ENCODE results near the gene RPL41. TPM values are rescaled to one million over a fixed set of nuclear protein-coding genes. Genes with fewer than 3 reads are reported as not detected.

The RPL41 gene
- total and polyA plus RNA-seq, 12 donors = 475 to 5,263 (median 2,004) TPM

DNA sequence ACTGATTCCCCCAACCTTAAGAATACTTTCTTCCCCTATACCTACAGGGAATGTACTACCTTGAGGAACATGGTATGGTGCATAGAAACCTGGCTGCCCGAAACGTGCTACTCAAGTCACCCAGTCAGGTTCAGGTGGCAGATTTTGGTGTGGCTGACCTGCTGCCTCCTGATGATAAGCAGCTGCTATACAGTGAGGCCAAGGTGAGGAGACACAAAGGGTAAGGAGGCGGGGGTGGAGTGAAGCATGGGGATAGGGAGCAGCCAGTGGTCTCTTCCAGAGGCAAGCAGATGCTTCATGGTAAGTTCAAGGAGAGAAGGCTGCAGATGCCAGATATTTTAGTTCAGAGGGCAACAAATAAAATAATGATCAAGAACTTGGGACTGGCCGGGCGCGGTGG lies 18.7 kb upstream of the RPL41 start:
- TF ChIP-seq CTCF (IDR thresholded peaks at IDR 0.05) = no peak
- Histone ChIP-seq H3K4me1 (peaks cover 0 to 7% (median 0%) of the 10 kb centered on the region in 9 donors), H3K4me3 (no peak overlapping the region), H3K9me3 (peaks cover 0 to 1% (median 0%) of the 10 kb centered on the region in 11 donors), H3K36me3 (no peaks in the 10 kb centered on the region), H3K27me3 (no peaks in the 10 kb centered on the region), H3K27ac (no peak overlapping the region)
- ATAC-seq = no peak
- no peak for DNase-seq
- WGBS, 2 donors = 92% methylated on average over 6 of the region's 6 CpGs
- intact Hi-C loops (cut with DNase I) = loop anchor here in 1 of 10 donors (5.0 kb wide), 1 partner anchor 40 kb away; no protein-coding TSS in a partner anchor

DNA sequence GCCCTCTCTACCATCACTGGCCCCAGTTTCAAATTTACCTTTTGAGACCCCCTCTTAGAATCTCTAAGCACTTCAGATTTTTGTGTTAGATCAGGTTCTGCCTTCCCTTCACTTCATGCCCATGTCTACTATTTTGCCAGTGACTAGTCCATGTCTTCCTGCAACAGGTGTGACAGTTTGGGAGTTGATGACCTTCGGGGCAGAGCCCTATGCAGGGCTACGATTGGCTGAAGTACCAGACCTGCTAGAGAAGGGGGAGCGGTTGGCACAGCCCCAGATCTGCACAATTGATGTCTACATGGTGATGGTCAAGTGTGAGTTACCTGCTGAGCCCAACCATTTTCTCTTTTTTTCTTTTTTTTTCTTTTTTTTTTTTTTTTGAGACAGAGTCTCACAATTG lies 17.8 kb upstream of the RPL41 start:
- no peak for TF ChIP-seq CTCF (IDR thresholded peaks at IDR 0.05)
- Histone ChIP-seq H3K36me3 (no peaks in the 10 kb centered on the region), H3K27ac (no peak overlapping the region), H3K27me3 (no peaks in the 10 kb centered on the region), H3K4me1 (peaks cover 0 to 14% (median 6%) of the 10 kb centered on the region in 9 donors), H3K9me3 (no peaks in the 10 kb centered on the region), H3K4me3 (no peak overlapping the region)
- WGBS, 2 donors = 87 to 88% methylated on average over 3 of the region's 3 CpGs
- DNase-seq = no peak
- intact Hi-C loops (cut with DNase I) = loop anchor here in 1 of 10 donors (5.0 kb wide), 1 partner anchor 41 kb away; no protein-coding TSS in a partner anchor
- no peak for ATAC-seq

DNA sequence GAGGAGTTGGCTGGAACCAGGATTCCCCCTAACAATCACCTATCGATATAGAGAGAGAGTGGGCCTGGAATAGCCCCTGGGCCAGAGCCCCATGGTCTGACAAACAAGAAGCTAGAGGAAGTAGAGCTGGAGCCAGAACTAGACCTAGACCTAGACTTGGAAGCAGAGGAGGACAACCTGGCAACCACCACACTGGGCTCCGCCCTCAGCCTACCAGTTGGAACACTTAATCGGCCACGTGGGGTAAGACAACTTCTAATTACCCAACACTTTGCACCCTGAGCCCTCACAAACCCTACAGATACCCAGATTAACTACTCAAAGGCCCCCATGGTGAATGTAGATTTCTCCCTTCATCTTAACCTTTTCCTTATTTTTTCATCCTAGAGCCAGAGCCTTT lies 16.6 kb upstream of the RPL41 start:
- DNase-seq (no peak), ATAC-seq (no peak)
- Histone ChIP-seq H3K4me3 (no peak overlapping the region), H3K27me3 (no peaks in the 10 kb centered on the region), H3K4me1 (peaks cover 0 to 15% (median 10%) of the 10 kb centered on the region in 9 donors), H3K9me3 (no peaks in the 10 kb centered on the region), H3K27ac (no peak overlapping the region), H3K36me3 (no peaks in the 10 kb centered on the region)
- intact Hi-C loops (cut with DNase I) = loop anchor here in 4 of 10 donors (5.0 to 10.0 kb wide), 4 partner anchors 42 to 105 kb away; partner anchors contain the start of genes RPS26 (in 2 of the 4) and SUOX (in 1 of the 4)
- TF ChIP-seq CTCF (IDR thresholded peaks at IDR 0.05) = no peak
- WGBS, 2 donors = 87 to 92% methylated on average over 4 of the region's 4 CpGs

GRCh38 chr12:56101045-56101444 lies 15.4 kb upstream of the RPL41 start:
- Histone ChIP-seq H3K36me3 (peaks cover 0 to 4% (median 0%) of the 10 kb centered on the region in 9 donors), H3K27me3 (no peaks in the 10 kb centered on the region), H3K4me1 (peaks cover 6 to 26% (median 21%) of the 10 kb centered on the region in 9 donors), H3K27ac (no peak overlapping the region), H3K4me3 (no peak overlapping the region), H3K9me3 (no peaks in the 10 kb centered on the region)
- no peak for TF ChIP-seq CTCF (IDR thresholded peaks at IDR 0.05)
- 86 to 87% methylated on average over 14 of the region's 14 CpGs for WGBS, 2 donors
- DNase-seq (no peak), ATAC-seq (no peak)
- intact Hi-C loops (cut with DNase I) = loop anchor here in 3 of 10 donors (5.0 to 10.0 kb wide), 3 partner anchors 54 to 106 kb away; partner anchors contain the start of genes RPS26 (in 2 of the 3) and SUOX (in 1 of the 3)

Measured in heart right ventricle (tissue), 16 donors.